Neutrophil (primary cell): ENCODE results near the gene SUCLA2.

ENCODE experiments used
- H3K27ac ChIP-seq: fragments of 200-600 bp; sonication (generic); 2 replicates; pipeline ENCODE4 v1.5.1; 2016; ENCODE audit warnings: mild to moderate bottlenecking, moderate library complexity
- H3K27me3 ChIP-seq: fragments of 200-600 bp; sonication (generic); 2 replicates; pipeline ENCODE4 v1.6.0; 2016; ENCODE audit warnings: mild to moderate bottlenecking
- H3K36me3 ChIP-seq: fragments of 200-600 bp; sonication (generic); 2 replicates; pipeline ENCODE4 v1.5.1; 2017
- H3K4me1 ChIP-seq, 2 experiments: fragments of 200-600 bp in 1 of 2; sonication (generic) in 1 of 2; 1 replicate in 1 of 2; 2 replicates in 1 of 2; pipeline versions ENCODE4 v1.5.1 to v1.6.1; 2013 to 2016; ENCODE audit warnings: low read depth in 1 of 2, low read length in 1 of 2, mild to moderate bottlenecking in 1 of 2, moderate library complexity in 1 of 2; ENCODE audit not compliant: control insufficient read depth in 1 of 2, insufficient read depth in 1 of 2
- H3K4me3 ChIP-seq, 2 experiments: fragments of 200-600 bp in 1 of 2; sonication (generic) in 1 of 2; 1 replicate in 1 of 2; 2 replicates in 1 of 2; pipeline ENCODE4 v1.5.1; 2013 to 2016; ENCODE audit warnings: low read depth in 1 of 2, low read length in 1 of 2, mild to moderate bottlenecking in 1 of 2, moderate library complexity in 1 of 2
- H3K9me3 ChIP-seq: fragments of 200-600 bp; sonication (generic); 2 replicates; pipeline ENCODE4 v1.5.1; 2016
- CTCF ChIP-seq: fragments of 200-600 bp; sonication (generic); IDR thresholded peaks from 2 replicates; pipeline ENCODE4 v1.5.1; 2016; ENCODE audit warnings: antibody characterized with exemption

Gene SUCLA2

GRCh38 chr13:47893527-47893926 is 107.5 kb downstream of the SUCLA2 start:
- no peak overlapping the region for H3K27ac ChIP-seq
- H3K9me3 ChIP-seq: no peaks in the 10 kb centered on the region
- TF ChIP-seq CTCF: no peak
- no peaks in the 10 kb centered on the region for H3K27me3 ChIP-seq
- no peak overlapping the region for H3K4me3 ChIP-seq
- no peaks in the 10 kb centered on the region for H3K4me1 ChIP-seq
- no peaks in the 10 kb centered on the region for H3K36me3 ChIP-seq
